ENCODE measurements around the gene PCDHGA12. TPM values are rescaled to one million over a fixed set of nuclear protein-coding genes. Genes with fewer than 3 reads are reported as not detected.
A peak's percentile ranks its signal among the peaks of the same experiment; 100 is the strongest.
"Not testable (repeated sequence)": the region's sequence is repeated elsewhere in the genome, so short reads cannot be mapped to it uniquely, and the experiment has no call there.

The PCDHGA12 gene
- total RNA-seq, 4 donors from 2014 or later = 9.4 to 13.5 (median 10.7) TPM

DNA sequence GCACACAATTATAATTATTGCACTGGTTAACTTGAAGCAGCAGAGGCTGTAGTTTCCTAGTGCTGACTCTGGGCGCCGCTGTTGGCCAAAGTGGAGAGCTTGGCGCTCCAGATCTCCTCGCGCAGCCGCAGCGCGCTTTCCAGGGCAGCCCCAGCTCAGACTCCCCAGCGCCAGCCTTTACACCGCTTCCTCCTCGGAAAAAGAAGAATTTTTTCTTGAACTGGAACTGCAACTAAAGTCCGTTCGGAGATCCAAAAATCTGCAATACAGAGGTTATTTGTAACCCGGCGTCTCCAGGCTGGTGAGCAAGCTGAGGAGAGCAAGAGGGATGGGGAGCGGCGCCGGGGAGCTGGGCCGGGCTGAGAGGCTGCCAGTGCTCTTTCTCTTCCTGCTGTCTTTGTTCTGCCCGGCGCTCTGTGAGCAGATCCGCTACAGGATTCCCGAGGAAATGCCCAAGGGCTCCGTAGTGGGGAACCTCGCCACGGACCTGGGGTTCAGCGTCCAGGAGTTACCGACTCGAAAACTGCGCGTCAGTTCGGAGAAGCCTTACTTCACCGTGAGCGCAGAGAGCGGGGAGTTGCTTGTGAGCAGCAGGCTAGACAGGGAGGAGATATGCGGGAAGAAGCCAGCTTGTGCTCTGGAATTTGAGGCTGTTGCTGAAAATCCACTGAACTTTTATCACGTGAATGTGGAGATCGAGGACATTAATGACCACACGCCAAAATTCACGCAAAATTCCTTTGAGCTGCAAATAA is 42.6 kb upstream of the PCDHGA12 start, which contains the start of gene PCDHGB4:
Gene PCDHGB4, plus strand, starts transcription at position 142 of the 755 bp plus-strand sequence. Its CDS starts 187 bp downstream, at position 329.
- H3K4me1 ChIP-seq; H3K9me3 ChIP-seq; H3K36me3 ChIP-seq; H3K27ac ChIP-seq; H3K27me3 ChIP-seq; intact Hi-C loops (cut with DNase I); H3K4me3 ChIP-seq (replicated peaks in 1 of 3): not testable (repeated sequence)
- peak; percentile 51 to 54 for DNase-seq
- TF ChIP-seq, protein P1, sequence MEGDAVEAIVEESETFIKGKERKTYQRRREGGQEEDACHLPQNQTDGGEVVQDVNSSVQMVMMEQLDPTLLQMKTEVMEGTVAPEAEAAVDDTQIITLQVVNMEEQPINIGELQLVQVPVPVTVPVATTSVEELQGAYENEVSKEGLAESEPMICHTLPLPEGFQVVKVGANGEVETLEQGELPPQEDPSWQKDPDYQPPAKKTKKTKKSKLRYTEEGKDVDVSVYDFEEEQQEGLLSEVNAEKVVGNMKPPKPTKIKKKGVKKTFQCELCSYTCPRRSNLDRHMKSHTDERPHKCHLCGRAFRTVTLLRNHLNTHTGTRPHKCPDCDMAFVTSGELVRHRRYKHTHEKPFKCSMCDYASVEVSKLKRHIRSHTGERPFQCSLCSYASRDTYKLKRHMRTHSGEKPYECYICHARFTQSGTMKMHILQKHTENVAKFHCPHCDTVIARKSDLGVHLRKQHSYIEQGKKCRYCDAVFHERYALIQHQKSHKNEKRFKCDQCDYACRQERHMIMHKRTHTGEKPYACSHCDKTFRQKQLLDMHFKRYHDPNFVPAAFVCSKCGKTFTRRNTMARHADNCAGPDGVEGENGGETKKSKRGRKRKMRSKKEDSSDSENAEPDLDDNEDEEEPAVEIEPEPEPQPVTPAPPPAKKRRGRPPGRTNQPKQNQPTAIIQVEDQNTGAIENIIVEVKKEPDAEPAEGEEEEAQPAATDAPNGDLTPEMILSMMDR (IDR thresholded peaks at IDR 0.05) = peak in 4 of 6 experiments; percentile 41 to 58 (median 47)
- 9 to 10% methylated on average over 19 to 21 of the region's 40 CpGs for whole genome bisulfite sequencing, 2 donors

DNA sequence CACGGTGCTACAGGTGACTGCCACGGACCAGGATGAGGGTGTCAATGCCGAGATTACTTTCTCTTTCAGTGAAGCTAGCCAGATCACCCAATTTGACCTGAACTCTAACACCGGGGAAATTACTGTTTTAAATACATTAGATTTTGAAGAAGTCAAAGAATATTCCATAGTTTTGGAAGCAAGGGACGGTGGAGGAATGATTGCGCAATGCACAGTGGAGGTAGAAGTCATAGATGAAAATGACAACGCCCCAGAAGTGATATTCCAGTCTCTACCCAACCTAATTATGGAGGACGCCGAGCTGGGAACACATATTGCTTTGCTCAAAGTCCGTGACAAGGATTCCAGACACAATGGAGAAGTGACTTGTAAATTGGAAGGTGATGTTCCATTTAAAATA is 41.6 kb upstream of the PCDHGA12 start:
- H3K36me3 ChIP-seq = no peaks in the 10 kb centered on the region
- no peak for TF ChIP-seq POLR2A (IDR thresholded peaks at IDR 0.05)
- TF ChIP-seq, protein P1 (IDR thresholded peaks at IDR 0.05) = no peak
- no peaks in the 10 kb centered on the region for H3K4me1 ChIP-seq
- 47 to 56% methylated on average over 10 of the region's 10 CpGs for WGBS, 2 donors
- H3K27me3 ChIP-seq = no peaks in the 10 kb centered on the region
- H3K27ac ChIP-seq = no peak overlapping the region
- intact Hi-C loops (cut with DNase I) = no loop called here
- H3K4me3 ChIP-seq (replicated peaks in 1 of 3) = no peak overlapping the region
- DNase-seq = no peak
- no peaks in the 10 kb centered on the region for H3K9me3 ChIP-seq

DNA sequence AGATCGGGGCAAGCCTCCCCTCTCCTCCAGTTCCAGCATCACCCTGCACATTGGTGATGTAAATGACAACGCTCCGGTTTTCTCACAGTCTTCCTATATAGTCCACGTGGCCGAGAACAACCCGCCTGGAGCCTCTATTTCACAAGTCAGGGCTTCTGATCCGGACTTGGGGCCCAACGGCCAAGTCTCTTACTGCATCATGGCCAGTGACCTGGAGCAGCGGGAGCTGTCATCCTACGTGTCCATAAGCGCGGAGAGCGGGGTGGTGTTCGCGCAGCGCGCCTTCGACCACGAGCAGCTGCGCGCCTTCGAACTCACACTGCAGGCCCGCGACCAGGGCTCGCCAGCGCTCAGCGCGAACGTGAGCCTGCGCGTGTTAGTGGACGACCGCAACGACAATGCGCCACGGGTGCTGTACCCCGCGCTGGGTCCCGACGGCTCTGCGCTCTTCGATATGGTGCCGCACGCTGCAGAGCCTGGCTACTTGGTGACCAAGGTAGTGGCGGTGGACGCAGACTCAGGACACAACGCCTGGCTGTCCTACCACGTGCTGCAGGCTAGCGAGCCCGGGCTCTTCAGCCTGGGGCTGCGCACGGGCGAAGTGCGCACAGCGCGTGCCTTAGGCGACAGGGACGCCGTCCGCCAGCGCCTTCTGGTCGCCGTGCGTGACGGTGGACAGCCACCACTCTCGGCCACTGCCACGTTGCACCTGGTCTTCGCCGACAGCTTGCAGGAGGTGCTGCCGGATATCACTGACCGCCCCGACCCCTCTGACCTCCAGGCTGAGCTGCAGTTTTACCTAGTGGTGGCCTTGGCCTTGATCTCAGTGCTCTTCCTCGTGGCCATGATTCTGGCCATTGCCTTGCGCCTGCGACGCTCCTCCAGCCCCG is 40.9 kb upstream of the PCDHGA12 start:
- Histone ChIP-seq H3K27me3 (no peaks in the 10 kb centered on the region), H3K4me3 (replicated peaks in 1 of 3) (no peak overlapping the region), H3K36me3 (no peaks in the 10 kb centered on the region), H3K9me3 (no peaks in the 10 kb centered on the region), H3K4me1 (no peaks in the 10 kb centered on the region), H3K27ac (no peak overlapping the region)
- intact Hi-C loops (cut with DNase I) = no loop called here
- TF ChIP-seq POLR2A (IDR thresholded peaks at IDR 0.05) = no peak
- TF ChIP-seq, protein P1 (IDR thresholded peaks at IDR 0.05) = no peak
- DNase-seq = no peak
- 28 to 50% methylated on average over 32 to 60 of the region's 77 CpGs for WGBS, 2 donors

DNA sequence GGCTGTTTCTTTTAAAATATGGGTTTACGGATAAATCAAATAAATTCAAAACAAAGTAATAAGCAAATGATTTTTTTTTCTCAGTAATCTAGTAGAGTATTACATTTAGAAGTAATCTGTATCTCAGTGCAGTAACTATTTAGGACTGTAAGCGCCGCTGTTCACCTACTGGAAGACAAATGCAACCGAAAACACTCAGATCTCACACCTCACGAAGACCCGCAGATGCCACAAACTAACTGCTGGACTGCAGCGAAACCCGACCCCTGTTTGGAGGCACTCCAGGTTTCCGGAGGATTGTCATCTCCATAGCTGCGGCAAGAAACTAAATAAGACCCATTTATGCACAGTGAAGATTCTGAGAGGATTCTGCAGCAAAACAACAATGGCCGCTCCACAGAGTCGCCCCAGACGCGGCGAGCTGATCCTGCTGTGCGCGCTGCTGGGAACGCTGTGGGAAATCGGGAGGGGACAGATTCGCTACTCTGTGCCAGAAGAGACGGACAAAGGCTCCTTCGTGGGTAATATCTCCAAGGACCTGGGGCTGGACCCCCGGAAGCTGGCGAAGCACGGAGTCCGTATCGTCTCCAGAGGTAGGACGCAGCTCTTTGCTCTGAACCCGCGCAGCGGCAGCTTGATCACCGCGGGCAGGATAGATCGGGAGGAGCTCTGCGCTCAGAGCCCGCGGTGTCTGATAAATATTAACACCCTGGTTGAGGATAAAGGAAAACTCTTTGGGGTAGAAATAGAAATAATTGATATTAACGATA is 37.7 kb upstream of the PCDHGA12 start, which contains the start of gene PCDHGA8:
Gene PCDHGA8, plus strand, starts transcription at position 205 of the 770 bp plus-strand sequence. Its CDS starts 181 bp downstream, at position 386.
- no peak for DNase-seq
- Histone ChIP-seq H3K27ac (no peak within 1 kb of the TSS), H3K4me1 (no peaks in the 10 kb centered on the region), H3K9me3 (no peaks in the 10 kb centered on the region), H3K27me3 (no peaks in the 10 kb centered on the region), H3K36me3 (no peaks in the 10 kb centered on the region), H3K4me3 (replicated peaks in 1 of 3) (no peak within 1 kb of the TSS)
- 24 to 29% methylated on average over 38 of the region's 38 CpGs for WGBS, 2 donors
- intact Hi-C loops (cut with DNase I) = no loop called here
- no peak for TF ChIP-seq POLR2A (IDR thresholded peaks at IDR 0.05)
- TF ChIP-seq, protein P1 (IDR thresholded peaks at IDR 0.05) = no peak
